ENCODE results near the gene RASD2.

GRCh38 chr22:35558719-35559118 lies 18.1 kb downstream of the RASD2 start:
- TF ChIP-seq POLR2AphosphoS5 (IDR thresholded peaks at IDR 0.05; ENCODE audit: insufficient read depth in 1 of 2, low read depth in 1 of 2) (no peak), CTCF (IDR thresholded peaks at IDR 0.05) (no peak), POLR2A (IDR thresholded peaks at IDR 0.05) (no peak)

Data from vagina (tissue), 2 donors.